Spleen (tissue), 11 donors: ENCODE data around the gene LAMP1. TPM values are rescaled to one million over a fixed set of nuclear protein-coding genes. Genes with fewer than 3 reads are reported as not detected.
"Not testable (repeated sequence)": the region's sequence is repeated elsewhere in the genome, so short reads cannot be mapped to it uniquely, and the experiment has no call there.

Experiments
- DNase-seq: peaks from one replicate; pipeline ENCODE4 v3.0.0-alpha.2; 2020
- H3K27ac ChIP-seq, 8 donors: fragments of 200-600 bp; sonication (generic) in 7 of 8; 1 replicate in 4 of 8; 2 replicates in 4 of 8; pipeline versions ENCODE4 v1.5.0 to v1.8.0; 2016 to 2021; ENCODE audit warnings: inconsistent platforms in 4 of 8, mild to moderate bottlenecking in 4 of 8, moderate library complexity in 1 of 8
- H3K27me3 ChIP-seq, 7 donors: fragments of 200-600 bp; sonication (generic) in 6 of 7; replicated peaks in 1 of 7; 1 replicate in 4 of 7; 2 replicates in 3 of 7; pipeline versions ENCODE4 v1.5.0 to v1.8.0; 2016 to 2021; ENCODE audit warnings: inconsistent platforms in 3 of 7, mild to moderate bottlenecking in 1 of 7
- H3K36me3 ChIP-seq, 6 donors: fragments of 200-600 bp; sonication (generic) in 5 of 6; 1 replicate in 4 of 6; 2 replicates in 2 of 6; pipeline versions ENCODE4 v1.5.0 to v1.8.0; 2016 to 2021; ENCODE audit warnings: inconsistent platforms in 2 of 6
- H3K4me1 ChIP-seq, 6 donors: fragments of 200-600 bp; sonication (generic) in 5 of 6; 1 replicate in 3 of 6; 2 replicates in 3 of 6; pipeline versions ENCODE4 v1.5.0 to v1.8.0; 2016 to 2021; ENCODE audit warnings: inconsistent platforms in 3 of 6
- H3K4me3 ChIP-seq, 8 donors: fragments of 200-600 bp; sonication (generic) in 7 of 8; 1 replicate in 4 of 8; 2 replicates in 4 of 8; pipeline versions ENCODE4 v1.5.0 to v1.8.0; 2016 to 2021; ENCODE audit warnings: inconsistent platforms in 4 of 8, mild to moderate bottlenecking in 4 of 8, moderate library complexity in 2 of 8
- H3K9me3 ChIP-seq, 8 donors: fragments of 200-600 bp; sonication (generic) in 7 of 8; 1 replicate in 4 of 8; 2 replicates in 4 of 8; pipeline versions ENCODE4 v1.5.0 to v1.8.0; 2016 to 2021; ENCODE audit warnings: inconsistent platforms in 4 of 8
- CTCF ChIP-seq, 11 experiments: fragments of 200-600 bp in 7 of 11; fragments of 450-650 bp in 4 of 11; sonication (generic) in 4 of 11; IDR thresholded peaks in 8 of 11; conservative IDR thresholded peaks in 3 of 11; 1 replicate in 7 of 11; 2 replicates in 4 of 11; pipeline versions ENCODE4 v1.4.0 to v1.8.0; 2016 to 2021; ENCODE audit warnings: antibody characterized with exemption in 11 of 11, inconsistent platforms in 4 of 11, mild to moderate bottlenecking in 1 of 11
- POLR2A ChIP-seq, 3 donors: fragments of 450-650 bp; IDR thresholded peaks; one replicate each; pipeline ENCODE4 v1.5.1; 2017; ENCODE audit warnings: antibody characterized with exemption in 3 of 3, mild to moderate bottlenecking in 1 of 3
- POLR2AphosphoS5 ChIP-seq, 3 donors: sonication (generic); formaldehyde crosslinking; IDR thresholded peaks; one replicate each; pipeline ENCODE4 v1.5.1; 2017; ENCODE audit warnings: antibody characterized with exemption in 3 of 3
- WGBS, 5 donors: extraction: QIAGEN DNeasy Blood & Tissue Kit in 3 of 5; methylation state at CpG; one replicate each; pipeline versions ENCODE4 v1.1.5 to v1.1.7; 2013 to 2018; 5-methylcytosine and 5-hydroxymethylcytosine counted together
- intact Hi-C: fragments of 100-400 bp; cut with DNase I; formaldehyde crosslinking; loops from one replicate; pipeline ENCODE4 v1.15.0; 2023; ENCODE audit warnings: low total_unique reads
- polyA plus RNA-seq, 3 donors: library from polyadenylated mRNA; stranded (reverse); fragments of 200-250 nt; gene quantifications; one replicate each; pipeline ENCODE4 v1.2.1, GENCODE V29; 2013
- total RNA-seq, 7 donors: library from RNA; depleted of rRNA in 3 of 7; stranded (reverse); fragments of >200 nt in 3 of 7; fragmentation: NEBNext Ultra II Directional in 4 of 7; extraction: Animal tissue kit (Norgen Biotek cat#: 25700) in 4 of 7; gene quantifications; one replicate each; pipeline versions ENCODE4 v1.1.0 to v1.2.1, GENCODE V29; 2016 to 2021
- donor health status: healthy with polysubstance abuse.
- donor health status: DM: no; HTN: no; CAD: no; lungs with moderate emphysema.
- donor health status: DM: no; HTN: no; CAD: no.
- donor health status: Bipolar disorder and iron deficiency.
- donor health status: healthy.
- donor health status: DM: no; HTN: no; CAD: no.
- donor health status: DM: yes; HTN: yes; CAD: no.

LAMP1 gene
- total and polyA plus RNA-seq, 10 donors = 27.0 to 210 (median 141) TPM

- no peak for DNase-seq
- intact Hi-C loops = no loop called here
- no peak overlapping the region for H3K4me3 ChIP-seq
- H3K27me3 ChIP-seq = no peaks in the 10 kb centered on the region
- H3K27ac ChIP-seq = no peak overlapping the region
- no peaks in the 10 kb centered on the region for H3K9me3 ChIP-seq
- WGBS, 5 donors = 66 to 75% (median 71%) methylated on average over 7 of the region's 7 CpGs
- no peak for TF ChIP-seq POLR2AphosphoS5 (IDR thresholded peaks at IDR 0.05)
- TF ChIP-seq CTCF (IDR thresholded peaks at IDR 0.05 in 8 of 11, conservative IDR thresholded peaks at IDR 0.05 in 3 of 11) = no peak
- no peak for TF ChIP-seq POLR2A (IDR thresholded peaks at IDR 0.05)
- H3K36me3 ChIP-seq = peaks cover 3 to 78% (median 21%) of the 10 kb centered on the region in 6 donors
- peaks cover 0 to 48% (median 15%) of the 10 kb centered on the region in 6 donors for H3K4me1 ChIP-seq
These were observed 8.2 kb downstream of the LAMP1 start for GRCh38 chr13:113305208-113305607.

- Histone ChIP-seq H3K9me3 (no peaks in the 10 kb centered on the region), H3K27me3 (no peaks in the 10 kb centered on the region), H3K27ac (no peak overlapping the region), H3K4me3 (no peak overlapping the region), H3K36me3 (peaks cover 3 to 87% (median 43%) of the 10 kb centered on the region in 6 donors), H3K4me1 (peaks cover 0 to 33% (median 7%) of the 10 kb centered on the region in 6 donors)
- DNase-seq = no peak
- TF ChIP-seq POLR2AphosphoS5 (IDR thresholded peaks at IDR 0.05) (no peak), CTCF (IDR thresholded peaks at IDR 0.05 in 8 of 11, conservative IDR thresholded peaks at IDR 0.05 in 3 of 11) (no peak), POLR2A (IDR thresholded peaks at IDR 0.05) (no peak)
- intact Hi-C loops = no loop called here
These were observed 10.5 kb downstream of the LAMP1 start for GRCh38 chr13:113307491-113307890.

GRCh38 chr13:113309473-113309872 is 12.4 kb downstream of the LAMP1 start:
- TF ChIP-seq POLR2A (IDR thresholded peaks at IDR 0.05) (no peak), POLR2AphosphoS5 (IDR thresholded peaks at IDR 0.05) (no peak), CTCF (IDR thresholded peaks at IDR 0.05 in 8 of 11, conservative IDR thresholded peaks at IDR 0.05 in 3 of 11) (no peak)
- Histone ChIP-seq H3K4me3 (no peak overlapping the region), H3K27me3 (no peaks in the 10 kb centered on the region), H3K9me3 (no peaks in the 10 kb centered on the region), H3K36me3 (peaks cover 3 to 88% (median 46%) of the 10 kb centered on the region in 6 donors), H3K27ac (no peak overlapping the region), H3K4me1 (peaks cover 0 to 14% (median 0%) of the 10 kb centered on the region in 6 donors)
- intact Hi-C loops = no loop called here
- WGBS, 5 donors = 89 to 97% (median 96%) methylated on average over 6 of the region's 6 CpGs
- no peak for DNase-seq

- H3K4me1 ChIP-seq, H3K27me3 ChIP-seq, DNase-seq, H3K4me3 ChIP-seq, H3K27ac ChIP-seq, intact Hi-C loops, H3K9me3 ChIP-seq: not testable (repeated sequence)
- WGBS, 5 donors = 93 to 100% (median 96%) methylated on average over 1 to 20 of the region's 20 CpGs
- H3K36me3 ChIP-seq = peaks cover 3 to 94% (median 75%) of the 10 kb centered on the region in 6 donors
These were observed 17.1 kb downstream of the LAMP1 start for GRCh38 chr13:113314112-113314511.

GRCh38 chr13:113314895-113315470 is 17.9 kb downstream of the LAMP1 start:
- peaks cover 0 to 94% (median 76%) of the 10 kb centered on the region in 6 donors for H3K36me3 ChIP-seq
- intact Hi-C loops, H3K4me3 ChIP-seq, H3K27me3 ChIP-seq, H3K4me1 ChIP-seq, DNase-seq, H3K27ac ChIP-seq, H3K9me3 ChIP-seq: not testable (repeated sequence)
- WGBS, 5 donors = 88 to 93% (median 93%) methylated on average over 23 of the region's 23 CpGs
